Measurements from ENCODE around the gene ASS1. TPM values are rescaled to one million over a fixed set of nuclear protein-coding genes. Genes with fewer than 3 reads are reported as not detected.

ASS1 gene
- total and polyA plus RNA-seq, 2 donors (not counting 1 experiment from before 2014, with no cell fraction given) = 0.30 to 0.44 TPM

DNA sequence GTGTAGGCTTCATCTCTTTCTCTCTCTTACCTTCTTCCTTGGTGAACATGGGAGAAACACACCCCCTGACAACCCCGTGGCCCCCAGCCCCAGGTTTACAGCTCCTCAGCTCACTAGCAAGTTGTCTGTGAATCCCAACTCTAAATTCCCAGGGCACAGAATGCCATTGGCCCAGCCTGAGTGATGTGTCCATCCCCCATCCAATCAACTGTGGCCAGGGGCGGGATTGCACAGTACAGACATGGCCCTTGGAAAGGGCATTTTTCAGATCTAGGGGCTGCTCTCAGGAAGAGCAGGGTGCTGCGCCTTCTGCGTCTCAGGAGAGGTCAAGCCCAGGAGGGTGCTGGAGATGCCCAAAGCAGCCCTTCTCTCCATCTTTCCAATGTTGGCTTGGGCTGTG, 48.2 kb upstream of the ASS1 start:
- H3K9ac ChIP-seq (ENCODE audit: low read length) = no peak overlapping the region
- H4K20me1 ChIP-seq (ENCODE audit: control insufficient read depth, insufficient read depth, low read length, poor library complexity, severe bottlenecking) = no peaks in the 10 kb centered on the region
- no peak overlapping the region for H3K4me3 ChIP-seq (ENCODE audit: control extremely low read depth in 1 of 5, extremely low read depth in 1 of 5, insufficient read depth in 1 of 5, low read depth in 2 of 5, low read length in 4 of 5)
- no peaks in the 10 kb centered on the region for H3K4me1 ChIP-seq (ENCODE audit: control insufficient read depth in 2 of 2, insufficient read depth in 2 of 2, low read length in 2 of 2)
- Mint-ChIP-seq H3K9me3 (ENCODE audit: insufficient read depth) (peaks cover 2% of the 10 kb centered on the region), H3K27ac (no peak overlapping the region), H3K4me3 (no peak overlapping the region), H3K27me3 (peaks cover 7% of the 10 kb centered on the region), H3K4me1 (no peaks in the 10 kb centered on the region)
- WGBS (ENCODE audit: insufficient coverage) = 89% methylated on average over 3 of the region's 4 CpGs
- H3K4me2 ChIP-seq (replicated peaks; ENCODE audit: low read depth, low read length, poor library complexity, severe bottlenecking) = no peak overlapping the region
- DNase-seq (no peak), ATAC-seq (ENCODE audit: low read depth) (no peak)
- no peak overlapping the region for H2AFZ ChIP-seq (ENCODE audit: insufficient read depth, low read depth, low read length, poor library complexity, severe bottlenecking)
- H3K27ac ChIP-seq (ENCODE audit: low read length in 2 of 2) = no peak overlapping the region
- H3K9me3 ChIP-seq (ENCODE audit: control extremely low read depth in 1 of 3, control insufficient read depth in 2 of 3, insufficient read depth in 1 of 3, low read length in 2 of 3) = peaks cover 0 to 8% (median 0%) of the 10 kb centered on the region in 3 donors
- no peaks in the 10 kb centered on the region for H3K36me3 ChIP-seq (replicated peaks in 1 of 2; ENCODE audit: control extremely low read depth in 1 of 2, control insufficient read depth in 1 of 2, extremely low read depth in 1 of 2, insufficient read depth in 2 of 2, low read length in 1 of 2)
- intact Hi-C loops (cut with micrococcal nuclease) = no loop called here
- TF ChIP-seq EZH2 (IDR thresholded peaks at IDR 0.05; ENCODE audit: borderline replicate concordance, insufficient read depth, low read depth, low read length, poor library complexity, severe bottlenecking) = no peak
- TF ChIP-seq, protein P1, sequence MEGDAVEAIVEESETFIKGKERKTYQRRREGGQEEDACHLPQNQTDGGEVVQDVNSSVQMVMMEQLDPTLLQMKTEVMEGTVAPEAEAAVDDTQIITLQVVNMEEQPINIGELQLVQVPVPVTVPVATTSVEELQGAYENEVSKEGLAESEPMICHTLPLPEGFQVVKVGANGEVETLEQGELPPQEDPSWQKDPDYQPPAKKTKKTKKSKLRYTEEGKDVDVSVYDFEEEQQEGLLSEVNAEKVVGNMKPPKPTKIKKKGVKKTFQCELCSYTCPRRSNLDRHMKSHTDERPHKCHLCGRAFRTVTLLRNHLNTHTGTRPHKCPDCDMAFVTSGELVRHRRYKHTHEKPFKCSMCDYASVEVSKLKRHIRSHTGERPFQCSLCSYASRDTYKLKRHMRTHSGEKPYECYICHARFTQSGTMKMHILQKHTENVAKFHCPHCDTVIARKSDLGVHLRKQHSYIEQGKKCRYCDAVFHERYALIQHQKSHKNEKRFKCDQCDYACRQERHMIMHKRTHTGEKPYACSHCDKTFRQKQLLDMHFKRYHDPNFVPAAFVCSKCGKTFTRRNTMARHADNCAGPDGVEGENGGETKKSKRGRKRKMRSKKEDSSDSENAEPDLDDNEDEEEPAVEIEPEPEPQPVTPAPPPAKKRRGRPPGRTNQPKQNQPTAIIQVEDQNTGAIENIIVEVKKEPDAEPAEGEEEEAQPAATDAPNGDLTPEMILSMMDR (IDR thresholded peaks at IDR 0.05) = no peak
- ChIA-PET CTCF (no interaction called here), POLR2A (no interaction called here)
- no peaks in the 10 kb centered on the region for H3K27me3 ChIP-seq (replicated peaks in 1 of 4; ENCODE audit: control extremely low read depth in 1 of 4, control insufficient read depth in 3 of 4, insufficient read depth in 4 of 4, low read length in 3 of 4)
- H3K79me2 ChIP-seq (ENCODE audit: control insufficient read depth, insufficient read depth, low read length) = no peaks in the 10 kb centered on the region

DNA sequence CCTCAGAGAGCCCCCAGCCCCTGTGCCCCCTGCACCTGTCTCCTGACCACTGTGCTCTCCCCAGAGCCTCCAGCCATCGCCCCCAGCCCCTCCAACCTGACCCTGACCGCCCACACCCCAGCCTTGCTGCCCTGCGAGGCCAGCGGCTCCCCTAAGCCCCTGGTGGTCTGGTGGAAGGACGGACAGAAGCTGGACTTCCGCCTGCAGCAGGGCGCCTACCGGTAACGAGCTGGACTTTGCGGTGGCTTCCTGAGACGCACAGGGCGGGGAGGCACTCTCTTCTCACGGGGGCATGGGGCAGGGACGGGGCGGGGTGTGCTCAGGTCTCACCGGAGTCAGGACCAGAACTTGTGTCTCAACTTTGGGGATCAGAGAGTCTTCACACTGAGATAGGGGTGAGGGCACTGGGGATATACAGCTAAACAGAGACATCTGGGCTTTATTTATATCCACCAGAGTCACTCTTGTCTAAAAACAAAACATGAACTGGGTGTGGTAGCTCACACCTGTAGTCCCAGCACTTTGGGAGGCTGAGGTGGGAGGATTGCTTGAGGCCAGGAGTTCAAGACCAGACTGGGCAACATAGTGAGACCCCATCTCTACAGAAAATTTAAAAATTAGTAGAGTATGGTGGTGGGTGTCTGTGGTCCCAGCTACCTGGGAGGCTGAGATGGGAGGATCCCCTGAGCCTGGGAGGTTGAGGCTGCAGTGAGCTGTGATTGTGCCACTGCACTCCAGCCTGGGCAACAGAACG, 46.1 kb upstream of the ASS1 start:
- Histone ChIP-seq H4K20me1 (ENCODE audit: control insufficient read depth, insufficient read depth, low read length, poor library complexity, severe bottlenecking) (no peaks in the 10 kb centered on the region), H3K9me3 (ENCODE audit: control extremely low read depth in 1 of 3, control insufficient read depth in 2 of 3, insufficient read depth in 1 of 3, low read length in 2 of 3) (peaks cover 0 to 8% (median 0%) of the 10 kb centered on the region in 3 donors), H3K36me3 (replicated peaks in 1 of 2; ENCODE audit: control extremely low read depth in 1 of 2, control insufficient read depth in 1 of 2, extremely low read depth in 1 of 2, insufficient read depth in 2 of 2, low read length in 1 of 2) (no peaks in the 10 kb centered on the region), H3K9ac (ENCODE audit: low read length) (no peak overlapping the region), H3K27ac (ENCODE audit: low read length in 2 of 2) (no peak overlapping the region), H2AFZ (ENCODE audit: insufficient read depth, low read depth, low read length, poor library complexity, severe bottlenecking) (no peak overlapping the region), H3K79me2 (ENCODE audit: control insufficient read depth, insufficient read depth, low read length) (no peaks in the 10 kb centered on the region), H3K4me3 (ENCODE audit: control extremely low read depth in 1 of 5, extremely low read depth in 1 of 5, insufficient read depth in 1 of 5, low read depth in 2 of 5, low read length in 4 of 5) (no peak overlapping the region), H3K4me1 (ENCODE audit: control insufficient read depth in 2 of 2, insufficient read depth in 2 of 2, low read length in 2 of 2) (no peaks in the 10 kb centered on the region), H3K4me2 (replicated peaks; ENCODE audit: low read depth, low read length, poor library complexity, severe bottlenecking) (no peak overlapping the region), H3K27me3 (replicated peaks in 1 of 4; ENCODE audit: control extremely low read depth in 1 of 4, control insufficient read depth in 3 of 4, insufficient read depth in 4 of 4, low read length in 3 of 4) (no peaks in the 10 kb centered on the region)
- peaks cover 10% of the 10 kb centered on the region for H3K27me3 Mint-ChIP-seq
- intact Hi-C loops (cut with micrococcal nuclease) = no loop called here
- no peak for DNase-seq
- H3K4me1 Mint-ChIP-seq = no peaks in the 10 kb centered on the region
- ChIA-PET CTCF (no interaction called here), POLR2A (no interaction called here)
- no peak for TF ChIP-seq EZH2 (IDR thresholded peaks at IDR 0.05; ENCODE audit: borderline replicate concordance, insufficient read depth, low read depth, low read length, poor library complexity, severe bottlenecking)
- TF ChIP-seq, protein P1 (IDR thresholded peaks at IDR 0.05) = no peak
- no peak overlapping the region for H3K27ac Mint-ChIP-seq
- H3K4me3 Mint-ChIP-seq = no peak overlapping the region
- peaks cover 2% of the 10 kb centered on the region for H3K9me3 Mint-ChIP-seq (ENCODE audit: insufficient read depth)
- 90% methylated on average over 15 of the region's 17 CpGs for WGBS (ENCODE audit: insufficient coverage)
- no peak for ATAC-seq (ENCODE audit: low read depth)
